ENCODE data around the gene HTR4.

HTR4 gene

DNA sequence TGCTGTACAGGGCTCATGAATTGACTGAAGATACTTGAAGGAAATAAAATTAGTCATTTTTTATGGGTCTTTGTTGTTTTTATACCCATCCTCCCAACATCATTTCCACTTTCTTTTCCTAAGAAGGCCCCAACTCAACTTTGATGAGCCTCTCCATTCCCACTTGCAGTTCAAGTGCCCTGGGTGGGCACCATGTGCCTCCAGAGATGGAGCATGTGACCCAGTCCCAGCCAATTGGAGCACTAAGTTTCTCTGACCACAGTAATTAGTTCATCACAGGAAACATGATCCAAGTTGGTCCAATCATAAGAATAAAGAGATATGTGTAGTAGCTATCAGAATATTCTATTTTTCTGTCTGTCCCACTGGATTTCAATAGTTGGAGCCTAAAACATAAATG, 46.9 kb downstream of the HTR4 start:
- no peak for DNase-seq (ENCODE audit: low read depth in 2 of 2)

DNA sequence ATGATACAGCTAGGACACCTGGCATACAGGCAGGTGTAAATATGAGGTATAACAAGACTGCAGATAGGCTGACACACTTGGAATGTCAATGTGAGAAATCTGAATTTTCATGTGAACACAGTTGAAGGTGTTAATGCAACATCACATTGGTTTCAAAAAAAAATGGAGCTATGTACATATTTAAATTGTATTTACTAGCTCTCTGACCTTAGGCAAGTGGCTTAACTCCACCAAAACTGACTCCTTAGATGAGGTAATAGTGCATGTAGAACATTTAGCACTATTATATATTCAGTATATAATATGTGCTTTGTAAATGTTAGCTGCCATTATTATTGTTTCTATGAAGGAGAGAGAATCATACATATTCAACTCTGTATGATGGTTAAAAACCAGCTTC, 48.0 kb downstream of the HTR4 start:
- no peak for DNase-seq (ENCODE audit: low read depth in 2 of 2)

DNA sequence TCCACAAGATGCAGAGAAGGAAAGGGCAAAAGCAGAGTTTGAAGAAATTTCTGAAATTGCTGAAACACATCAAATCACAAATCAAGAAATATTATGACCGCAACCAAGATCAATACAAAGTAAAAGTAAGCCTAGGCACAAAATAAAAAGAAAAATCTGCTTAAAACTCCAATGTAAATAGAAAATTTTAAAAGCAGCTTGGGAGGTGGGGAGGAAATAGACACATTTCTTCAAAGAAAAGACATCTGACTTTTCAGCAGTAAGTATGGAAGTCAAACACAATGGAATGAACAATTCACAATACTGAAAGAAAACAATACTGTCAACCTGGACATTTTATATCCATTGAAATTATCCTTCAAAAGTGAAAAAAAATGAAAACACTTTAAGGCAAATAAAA, 55.1 kb downstream of the HTR4 start:
- DNase-seq (ENCODE audit: low read depth in 2 of 2), result no peak

DNA sequence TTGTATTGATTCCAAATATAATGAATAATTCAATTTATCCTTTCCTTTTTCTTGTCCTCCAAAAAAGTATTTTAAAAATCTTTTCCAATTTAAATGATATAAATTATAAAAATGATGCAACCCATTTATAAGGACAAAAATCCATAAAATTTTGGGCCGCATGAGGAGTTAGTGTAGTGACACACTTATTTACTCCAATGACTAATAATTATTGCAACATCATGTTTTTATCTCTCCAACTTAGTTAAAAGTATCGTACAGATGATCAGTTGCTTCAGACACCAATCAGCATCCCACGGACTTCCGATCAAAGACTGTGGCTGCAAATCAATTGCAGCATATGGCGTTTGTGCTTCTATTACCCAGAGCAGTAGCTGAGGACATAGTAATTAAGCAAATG, 58.6 kb downstream of the HTR4 start:
- DNase-seq (ENCODE audit: low read depth in 2 of 2), result no peak

DNA sequence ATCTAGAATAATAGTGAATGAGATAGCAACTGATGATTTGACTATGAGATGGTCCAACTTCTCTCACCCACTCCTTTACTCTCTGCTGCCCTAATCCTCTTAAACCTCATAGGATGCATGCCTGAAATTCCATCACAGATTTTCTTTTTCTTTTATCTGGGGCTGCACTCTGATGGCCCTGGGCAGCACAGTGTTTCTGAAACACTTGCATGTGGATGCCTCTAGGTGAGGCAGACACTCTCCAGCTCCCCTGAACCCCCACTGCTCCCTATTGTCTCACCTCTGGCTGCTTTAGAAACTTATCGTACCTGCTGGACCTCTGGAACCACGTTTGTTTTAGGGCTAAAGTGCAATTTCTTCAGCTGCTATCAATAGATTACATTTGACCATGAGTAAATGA, 67.5 kb downstream of the HTR4 start:
- no peak for DNase-seq (ENCODE audit: low read depth in 2 of 2)

DNA sequence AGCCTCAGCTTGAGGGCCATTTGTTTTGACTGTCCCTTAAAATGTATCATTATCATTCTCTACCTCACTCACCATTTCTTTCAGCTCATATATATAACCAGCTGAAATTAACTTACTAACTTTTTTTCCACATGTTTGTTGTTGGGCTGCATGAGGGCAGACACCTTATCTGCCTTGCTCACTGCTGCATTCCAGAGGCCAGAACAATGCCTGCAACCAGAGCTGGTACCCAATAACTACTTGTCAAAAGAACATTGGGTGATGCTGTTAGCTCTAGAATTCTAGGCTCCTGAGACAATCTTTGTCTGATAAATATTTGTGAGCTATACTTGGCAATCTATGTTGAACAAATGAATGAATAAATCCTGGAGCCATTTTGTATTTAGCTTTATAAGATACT, 68.3 kb downstream of the HTR4 start:
- no peak for DNase-seq (ENCODE audit: low read depth in 2 of 2)

DNA sequence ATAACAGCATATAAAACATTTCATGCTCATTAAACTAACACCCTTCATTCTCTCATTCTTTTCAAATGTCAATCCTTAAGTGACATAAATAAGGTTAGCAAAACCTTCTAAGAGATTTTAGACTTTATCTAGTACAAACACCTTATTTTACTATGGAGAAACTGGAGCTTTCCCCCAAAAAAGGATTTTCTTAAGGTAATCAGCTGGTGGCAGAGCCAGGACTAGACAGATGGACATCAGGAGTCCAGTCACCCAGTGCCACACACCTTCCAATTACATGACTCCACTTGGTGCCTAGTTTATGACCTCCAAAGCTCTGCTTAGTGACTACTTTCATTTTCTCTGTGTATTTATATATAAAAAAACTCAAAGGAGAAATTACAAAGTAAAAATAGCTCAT, 70.2 kb downstream of the HTR4 start:
- DNase-seq (ENCODE audit: low read depth in 2 of 2), result no peak

DNA sequence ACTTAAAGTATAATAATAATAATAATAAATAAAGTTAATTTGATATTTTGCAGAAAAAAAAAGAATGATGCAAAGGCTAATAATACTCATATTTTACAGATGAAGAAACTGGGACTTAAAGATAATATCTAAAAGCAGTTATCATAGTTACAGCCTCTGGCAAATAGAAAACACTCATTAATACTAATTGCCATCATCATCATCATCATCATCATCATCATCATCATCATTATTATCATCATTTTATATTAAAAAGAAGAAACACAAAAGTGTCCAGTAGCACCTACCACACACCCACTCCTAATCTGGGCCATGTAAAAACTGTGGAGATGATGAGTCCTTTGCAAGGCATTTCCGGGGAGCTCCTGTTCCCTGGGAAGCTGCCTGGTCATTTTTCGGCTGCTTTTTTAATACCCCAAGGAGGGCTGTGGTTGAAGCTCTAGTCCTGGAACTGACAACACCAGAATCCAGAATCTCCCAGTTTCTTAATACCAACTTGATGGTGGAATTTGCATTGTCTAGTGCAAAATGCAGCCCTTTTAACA, 70.8 kb downstream of the HTR4 start:
- DNase-seq (ENCODE audit: low read depth in 2 of 2), result no peak

DNA sequence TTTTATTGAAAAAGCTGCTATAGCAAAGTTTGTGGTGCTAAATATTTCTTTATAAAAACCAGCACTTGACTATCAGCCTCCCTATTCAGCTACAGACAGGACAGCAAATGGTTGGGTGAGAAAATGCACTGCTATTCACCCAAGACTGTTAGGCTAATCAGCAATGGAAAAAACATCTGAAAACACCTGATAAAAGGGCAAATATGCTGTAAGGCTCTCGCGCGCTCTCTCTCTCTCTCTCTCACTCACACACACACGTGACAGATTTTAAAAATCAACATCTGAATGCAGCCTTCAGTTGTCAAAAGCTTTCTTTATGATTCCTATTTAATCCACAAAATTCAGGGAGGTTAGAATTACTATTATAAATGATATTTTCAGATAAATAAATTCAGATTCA, 80.2 kb downstream of the HTR4 start:
- DNase-seq (ENCODE audit: low read depth in 2 of 2), result no peak

DNA sequence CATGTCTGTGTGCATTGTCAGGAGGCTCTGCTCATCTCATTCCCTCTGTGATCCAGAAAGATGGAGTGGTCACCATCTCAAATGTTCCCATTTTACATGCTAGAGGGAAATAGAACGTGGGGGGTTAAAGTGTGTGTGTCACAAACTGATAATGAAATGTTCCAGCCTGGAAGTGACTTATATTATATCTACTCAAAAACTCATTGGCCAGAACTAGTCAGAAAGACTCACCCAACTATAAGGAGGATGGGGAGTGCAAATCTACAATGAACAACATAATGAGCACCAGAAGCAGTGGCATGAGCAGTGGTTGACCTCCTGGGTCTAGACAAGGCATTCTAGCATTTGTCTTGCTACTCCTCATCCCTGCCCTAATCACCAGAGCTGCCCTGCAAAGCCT, 81.0 kb downstream of the HTR4 start:
- DNase-seq (ENCODE audit: low read depth in 2 of 2), result no peak

DNA sequence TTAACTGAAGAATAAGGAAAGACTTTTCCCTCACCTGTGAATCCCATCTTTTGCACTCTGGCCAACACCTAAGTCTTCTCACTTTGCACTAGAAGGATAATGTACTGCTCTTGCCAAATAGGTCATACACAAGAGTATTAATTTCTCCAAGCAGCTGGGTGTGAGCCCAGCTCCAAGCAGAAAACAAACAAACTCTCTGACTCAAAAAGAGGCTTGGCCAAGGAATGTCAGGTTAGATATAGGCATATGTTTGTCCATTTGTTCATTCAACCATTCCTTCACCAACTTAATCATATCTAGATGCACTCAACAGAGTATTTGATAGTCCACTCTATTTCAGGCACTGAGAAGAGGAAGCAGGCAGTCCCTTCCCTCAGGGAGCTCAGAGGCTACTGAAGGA, 84.4 kb downstream of the HTR4 start:
- DNase-seq (ENCODE audit: low read depth in 2 of 2), result no peak

DNA sequence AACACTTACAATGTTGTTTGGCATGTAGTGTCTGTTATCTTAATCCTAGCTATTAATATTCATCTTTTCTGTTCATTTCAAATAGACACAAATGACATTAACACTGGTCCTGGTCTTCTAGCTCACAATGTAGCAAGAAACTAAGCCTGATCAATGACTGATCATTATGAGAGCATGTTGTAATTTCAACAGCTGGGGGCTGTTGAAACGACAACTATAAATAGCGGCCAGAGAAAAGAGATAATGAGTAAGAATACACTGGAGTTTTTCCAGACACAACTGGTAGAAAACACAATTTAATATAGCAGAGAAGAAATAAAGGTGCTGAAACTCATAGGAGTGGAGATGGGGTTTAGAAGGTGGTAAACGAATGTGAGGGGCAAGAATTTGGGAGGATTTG, 89.2 kb downstream of the HTR4 start:
- no peak for DNase-seq (ENCODE audit: low read depth in 2 of 2)

DNA sequence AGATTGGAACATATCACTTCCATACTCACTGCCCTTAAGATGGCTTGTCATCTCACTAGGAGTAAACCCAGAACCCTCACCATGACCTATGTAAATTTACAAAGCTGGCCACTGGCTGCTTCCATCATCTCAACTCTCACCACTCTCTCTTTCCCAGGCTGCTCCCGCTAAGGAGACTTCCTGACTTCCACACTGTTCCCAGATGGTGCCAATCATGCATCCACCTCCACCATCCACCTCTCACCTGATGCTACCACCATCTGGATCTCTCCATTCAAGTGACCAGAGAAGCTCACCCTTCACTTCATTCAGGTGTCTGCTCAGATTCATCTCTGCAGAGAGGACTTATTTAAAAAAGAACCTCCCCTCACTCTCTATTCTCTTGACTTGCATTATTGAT, 91.3 kb downstream of the HTR4 start:
- DNase-seq (ENCODE audit: low read depth in 2 of 2), result no peak

DNA sequence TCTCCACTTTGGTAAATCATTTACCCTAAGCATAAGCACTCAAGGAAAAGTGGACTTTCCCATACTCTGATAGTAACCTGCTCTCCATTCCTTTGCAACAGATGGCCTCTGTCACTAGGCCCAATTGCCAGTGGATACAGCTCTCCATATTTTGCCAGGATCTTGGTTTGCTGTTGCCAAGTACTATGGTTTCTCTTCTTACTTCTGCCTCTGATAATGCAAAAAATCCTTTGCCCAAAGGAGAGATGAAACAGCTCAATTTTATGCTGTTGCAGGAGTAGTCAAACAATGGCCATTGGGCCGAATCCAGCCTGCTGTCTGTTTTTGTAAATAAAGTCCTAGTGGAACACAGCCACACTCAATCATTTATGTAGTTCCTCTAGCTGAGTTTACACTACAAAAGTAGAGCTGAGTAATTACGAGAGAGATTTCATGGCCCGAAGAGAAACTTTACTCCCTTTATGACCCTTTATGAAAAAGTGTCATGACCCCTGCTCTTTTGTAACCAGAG, 92.5 kb downstream of the HTR4 start:
- DNase-seq (ENCODE audit: low read depth in 2 of 2), result no peak

DNA sequence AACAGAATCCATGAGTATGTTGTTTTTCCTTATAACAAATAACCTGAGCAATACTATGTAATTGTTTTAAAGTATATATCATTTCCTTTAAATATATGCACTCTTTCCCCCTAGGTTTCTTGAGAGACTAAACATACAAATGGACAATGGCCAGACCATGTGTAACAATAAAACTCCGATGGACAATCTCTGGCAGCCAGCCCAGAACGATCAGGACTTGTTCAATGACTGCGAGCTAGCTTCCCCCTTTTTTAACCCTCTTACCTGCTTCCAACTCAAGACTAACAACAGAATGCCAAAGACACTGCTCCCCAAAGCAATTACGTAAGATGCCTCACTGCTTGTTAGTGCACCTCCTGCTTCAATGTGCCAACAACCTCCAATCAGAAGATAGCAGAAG, 94.9 kb downstream of the HTR4 start:
- DNase-seq (ENCODE audit: low read depth in 2 of 2), result no peak

DNA sequence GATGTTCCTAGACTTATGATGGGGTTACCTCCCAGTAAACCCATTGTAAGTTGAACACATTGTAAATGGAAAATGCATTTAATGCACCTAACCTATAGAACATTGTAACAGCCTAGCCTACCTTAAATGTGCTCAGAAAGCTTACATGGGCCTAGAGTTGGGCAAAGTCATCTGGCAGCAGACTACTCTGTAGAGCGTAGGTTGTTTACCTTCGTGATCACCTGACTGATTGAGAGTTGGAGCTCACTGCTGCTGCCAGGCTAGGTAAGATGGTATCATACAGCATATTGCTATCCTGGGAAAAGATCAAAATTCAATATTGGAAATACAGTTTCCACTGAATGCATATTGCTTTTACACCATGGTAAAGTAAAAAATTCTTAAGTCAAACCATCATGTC, 95.4 kb downstream of the HTR4 start:
- DNase-seq (ENCODE audit: low read depth in 2 of 2), result no peak

DNA sequence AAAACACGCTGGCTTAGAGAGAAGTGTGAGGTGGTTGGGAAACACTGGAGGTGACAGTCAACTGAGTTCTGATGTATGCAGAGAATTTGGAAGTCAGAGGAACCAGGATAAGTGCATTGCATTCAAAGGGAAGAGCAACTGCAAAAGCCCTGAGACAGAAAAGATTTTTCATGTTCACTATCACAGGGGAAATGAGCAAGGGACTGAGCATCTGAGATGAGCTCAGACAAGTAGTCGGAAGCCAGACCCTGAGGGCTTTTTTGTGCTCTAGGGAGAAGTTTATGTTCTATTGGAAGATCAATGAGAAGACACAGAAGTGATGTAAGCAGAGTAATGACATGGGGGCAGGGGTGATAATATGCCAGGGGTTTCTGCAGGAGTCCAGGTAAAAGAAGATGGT, 97.5 kb downstream of the HTR4 start:
- DNase-seq (ENCODE audit: low read depth in 2 of 2), result no peak

DNA sequence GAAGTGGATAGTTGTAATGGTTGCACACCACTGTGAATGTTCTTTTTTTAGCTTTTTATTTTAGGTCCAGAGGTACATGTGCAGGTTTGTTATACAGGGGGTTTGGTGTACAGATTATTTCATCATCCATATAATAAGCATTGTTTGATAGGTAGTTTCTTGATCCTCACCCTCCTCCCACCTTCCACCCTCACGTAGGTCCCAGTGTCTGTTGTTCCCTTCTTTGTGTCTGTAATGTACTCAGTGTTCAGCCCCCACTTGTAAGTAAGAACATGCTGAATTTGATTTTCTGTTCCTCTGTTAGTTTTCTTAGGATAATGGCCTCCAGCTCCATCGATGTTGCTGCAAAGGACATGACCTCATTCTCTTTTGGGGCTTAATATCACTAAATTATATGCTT, 99.7 kb downstream of the HTR4 start:
- no peak for DNase-seq (ENCODE audit: low read depth in 2 of 2)

DNA sequence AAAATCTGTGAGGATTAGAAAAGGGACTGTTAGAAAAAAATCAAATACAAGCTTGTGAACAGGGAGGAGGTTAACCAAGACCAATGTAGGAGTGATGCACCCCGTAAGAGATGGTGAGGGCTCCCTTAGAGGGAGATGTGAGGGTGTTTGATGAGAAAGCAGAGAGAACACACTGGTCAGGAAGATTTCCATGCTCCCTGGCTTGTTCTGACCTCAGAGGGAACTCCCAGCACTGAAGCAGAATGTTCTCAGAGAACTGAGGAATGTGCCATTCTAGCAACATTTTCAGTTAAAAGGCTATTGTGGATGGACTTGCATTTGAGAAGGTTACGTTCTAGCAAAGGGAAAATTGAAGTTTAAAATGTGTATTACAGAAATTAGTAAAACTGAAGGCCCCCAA, 110.6 kb downstream of the HTR4 start:
- no peak for DNase-seq (ENCODE audit: low read depth in 2 of 2)

DNA sequence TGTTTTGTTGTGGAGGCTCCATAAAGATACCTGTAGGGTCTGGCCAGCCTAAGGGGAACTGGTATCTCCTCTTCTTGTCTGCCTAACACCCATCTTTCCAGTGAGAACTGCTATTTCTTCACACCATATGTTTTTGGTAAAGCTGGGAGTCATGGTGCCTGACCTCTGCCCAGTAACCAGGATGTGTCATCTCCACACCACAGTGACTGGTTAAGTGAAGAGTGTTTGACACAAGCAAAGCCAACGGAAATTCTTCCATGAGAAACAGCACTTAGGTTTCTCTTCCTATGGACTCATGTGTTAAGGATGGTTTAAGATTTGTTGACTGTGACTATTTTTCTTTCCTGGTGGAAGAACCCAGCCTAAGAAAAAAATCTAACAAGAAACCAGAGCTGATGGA, 111.5 kb downstream of the HTR4 start:
- no peak for DNase-seq (ENCODE audit: low read depth in 2 of 2)

DNA sequence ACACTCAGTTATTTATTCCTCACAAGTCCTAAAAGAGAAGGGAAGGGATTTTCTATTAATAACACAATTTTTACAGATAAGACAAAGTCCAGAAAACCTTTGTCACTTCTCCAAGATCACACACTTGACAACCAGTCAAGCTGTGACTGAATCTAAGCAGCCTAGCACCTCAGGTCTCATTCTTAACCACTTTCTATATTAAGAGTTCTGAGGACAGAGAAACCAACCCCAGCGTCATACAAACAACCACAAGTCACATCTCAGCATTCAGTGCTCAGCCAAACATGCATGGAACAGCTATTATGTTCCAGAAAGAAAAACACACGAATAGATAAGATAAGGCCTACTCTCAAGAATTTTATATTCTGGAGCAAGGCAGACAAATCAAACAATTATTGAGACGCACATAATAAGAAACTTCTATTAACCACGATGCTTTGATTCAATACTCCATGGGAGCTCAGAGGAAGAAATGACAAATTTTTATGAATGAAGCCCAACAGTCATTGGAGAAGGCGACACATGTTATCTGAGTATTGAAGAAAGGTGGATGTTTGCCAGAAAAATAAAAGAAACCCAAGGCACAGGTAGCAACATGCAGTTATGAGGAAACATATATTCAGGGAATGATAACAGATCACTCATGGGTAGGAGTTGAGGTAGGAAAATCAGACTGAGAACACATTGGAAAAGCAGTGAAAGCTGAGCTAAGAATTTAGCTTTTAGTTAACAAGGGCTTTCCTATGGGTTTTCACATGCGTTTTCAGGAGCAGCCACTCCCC, 113.1 kb downstream of the HTR4 start:
- no peak for DNase-seq (ENCODE audit: low read depth in 2 of 2)

DNA sequence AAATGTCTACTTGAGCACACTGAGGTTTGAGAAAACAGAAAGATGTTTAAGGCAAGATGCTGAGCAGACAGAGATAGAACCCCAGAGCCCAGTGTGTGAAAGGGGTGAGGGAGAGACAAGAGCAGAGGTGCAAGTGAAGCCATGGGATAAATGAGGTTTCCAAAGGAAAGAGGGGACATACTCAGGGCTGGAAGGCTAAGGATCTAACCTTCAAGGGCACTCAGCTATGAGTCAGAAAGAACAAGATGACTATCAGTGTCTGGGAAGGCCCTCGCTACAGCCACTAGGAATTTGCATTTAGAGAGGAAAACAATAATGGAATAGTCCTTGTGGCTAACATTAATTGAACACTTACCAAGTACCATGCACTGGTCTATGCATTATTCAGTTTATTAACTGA, 113.7 kb downstream of the HTR4 start:
- DNase-seq (ENCODE audit: low read depth in 2 of 2), result no peak

DNA sequence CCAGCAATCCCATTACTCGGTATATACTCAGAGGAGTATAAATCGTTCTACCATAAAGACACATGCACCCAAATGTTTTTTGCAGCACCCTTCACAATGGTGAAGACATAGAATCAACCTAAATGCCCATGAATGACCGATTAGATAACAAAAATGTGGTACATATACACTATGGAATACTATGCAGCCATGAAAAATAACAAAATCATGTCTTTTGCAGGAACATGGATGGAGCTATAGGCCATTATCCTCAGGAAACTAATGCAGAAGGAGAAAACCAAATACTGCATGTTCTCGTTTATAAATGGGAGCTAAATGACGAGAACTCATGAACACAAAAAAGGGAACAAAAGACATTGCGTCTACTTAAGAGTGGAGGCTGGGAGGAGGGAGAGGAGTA, 114.5 kb downstream of the HTR4 start:
- DNase-seq (ENCODE audit: low read depth in 2 of 2), result no peak

DNA sequence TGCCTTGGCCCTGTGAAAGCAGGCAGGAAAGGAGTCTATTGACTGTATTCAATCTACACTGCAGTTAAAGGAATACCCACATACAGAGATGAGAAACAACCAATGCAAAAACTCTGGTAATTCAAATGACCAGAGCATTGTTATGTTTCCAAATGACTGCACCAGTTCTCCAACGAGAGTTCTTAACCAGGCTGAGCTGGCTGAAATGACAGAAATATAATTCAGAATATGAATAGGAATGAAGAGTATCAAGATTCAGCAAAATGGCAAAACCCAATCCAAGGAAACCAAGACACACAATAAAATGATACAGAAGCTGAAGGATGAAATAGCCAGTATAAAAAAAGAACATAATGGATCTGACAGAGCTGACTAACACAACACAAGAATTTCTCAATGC, 119.1 kb downstream of the HTR4 start:
- DNase-seq (ENCODE audit: low read depth in 2 of 2), result no peak
